ENCODE results near the gene SARM1.
"Not testable (repeated sequence)": the region's sequence is repeated elsewhere in the genome, so short reads cannot be mapped to it uniquely, and the experiment has no call there.

Gene SARM1

GRCh38 chr17:28426081-28426519, 54.6 kb downstream of the SARM1 start:
- DNase-seq (ENCODE audit: low spot score), result no peak

- DNase-seq (ENCODE audit: low spot score), result no peak
Measured at GRCh38 chr17:28427371-28427770, 55.9 kb downstream of the SARM1 start.

GRCh38 chr17:28427982-28428381, 56.5 kb downstream of the SARM1 start:
- DNase-seq (ENCODE audit: low spot score), result not testable (repeated sequence)

GRCh38 chr17:28433721-28434120, 62.2 kb downstream of the SARM1 start:
- no peak for DNase-seq (ENCODE audit: low spot score)

- not testable (repeated sequence) for DNase-seq (ENCODE audit: low spot score)
Measured at GRCh38 chr17:28434326-28434725, 62.8 kb downstream of the SARM1 start.

- DNase-seq (ENCODE audit: low spot score), result no peak
Measured at GRCh38 chr17:28443901-28444638, 72.6 kb downstream of the SARM1 start.

GRCh38 chr17:28446716-28447395, 75.4 kb downstream of the SARM1 start:
- DNase-seq (ENCODE audit: low spot score), result no peak

GRCh38 chr17:28447396-28447760, 75.9 kb downstream of the SARM1 start:
- no peak for DNase-seq (ENCODE audit: low spot score)

GRCh38 chr17:28449859-28450258, 78.4 kb downstream of the SARM1 start:
- DNase-seq (ENCODE audit: low spot score), result no peak
